ENCODE results near the gene RBM5. TPM values are rescaled to one million over a fixed set of nuclear protein-coding genes. Genes with fewer than 3 reads are reported as not detected.
A peak's percentile ranks its signal among the peaks of the same experiment; 100 is the strongest.

Gene RBM5
- total RNA-seq, 2 donors from 2014 or later, result 66.6 to 69.7 TPM

DNA sequence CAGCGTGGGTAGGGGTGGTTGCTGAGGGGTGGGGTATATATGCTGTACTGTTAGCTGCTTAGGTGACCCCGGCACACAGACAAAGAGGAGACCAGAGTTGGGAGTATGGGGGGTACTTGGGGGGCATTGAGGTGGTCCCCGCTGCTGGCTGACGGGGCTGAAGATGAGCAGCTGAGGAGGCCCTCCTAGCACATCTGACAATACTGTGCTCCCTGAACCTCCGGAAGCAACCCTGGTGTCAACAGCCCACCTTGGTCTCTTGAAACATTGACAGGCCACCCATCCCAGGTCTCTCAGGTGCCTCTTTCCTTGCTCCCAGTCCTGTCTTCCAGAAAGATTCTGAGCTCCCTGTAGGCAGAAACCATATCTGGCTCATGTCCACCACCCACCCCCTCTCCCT, 47.2 kb downstream of the RBM5 start:
- ATAC-seq, result no peak
- intact Hi-C loops (cut with DNase I), result no loop called here
- no peak for DNase-seq

DNA sequence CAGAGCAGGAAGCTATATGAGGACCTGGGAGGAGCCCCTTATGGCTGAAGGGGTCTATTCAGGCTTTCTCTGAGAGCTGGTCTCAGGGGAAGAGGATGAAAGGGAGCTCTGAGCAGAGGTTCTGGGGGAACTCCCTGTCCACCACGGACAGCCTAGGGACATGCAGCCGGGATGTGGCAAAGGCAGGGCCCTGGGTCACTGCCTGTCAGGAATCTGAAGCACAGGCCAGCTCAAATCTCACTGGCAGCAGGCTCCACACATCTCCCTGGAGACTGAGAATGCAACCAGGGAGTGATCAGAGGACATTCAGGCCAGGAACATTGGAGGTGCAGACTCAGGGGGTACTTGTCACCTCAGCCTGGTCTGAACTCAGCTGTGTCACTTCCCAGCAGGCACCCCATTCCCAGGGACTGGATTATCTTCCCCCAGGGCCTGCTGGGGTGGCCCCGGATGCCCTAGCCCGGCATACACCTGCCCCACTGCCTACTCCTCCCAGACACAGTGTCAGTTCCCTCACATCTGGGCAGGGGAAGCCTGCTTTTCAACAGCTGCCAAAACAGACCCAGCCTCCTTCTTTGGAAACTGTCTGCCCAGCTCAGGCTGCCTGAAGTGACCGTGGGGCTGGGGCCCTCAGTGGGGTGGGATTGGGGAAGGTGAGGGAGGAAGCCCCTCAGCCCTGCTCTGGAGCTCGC, 48.1 kb downstream of the RBM5 start:
- ATAC-seq (peak in 1 of 2 donors; percentile 58), DNase-seq (no peak)
- intact Hi-C loops (cut with DNase I), result no loop called here

DNA sequence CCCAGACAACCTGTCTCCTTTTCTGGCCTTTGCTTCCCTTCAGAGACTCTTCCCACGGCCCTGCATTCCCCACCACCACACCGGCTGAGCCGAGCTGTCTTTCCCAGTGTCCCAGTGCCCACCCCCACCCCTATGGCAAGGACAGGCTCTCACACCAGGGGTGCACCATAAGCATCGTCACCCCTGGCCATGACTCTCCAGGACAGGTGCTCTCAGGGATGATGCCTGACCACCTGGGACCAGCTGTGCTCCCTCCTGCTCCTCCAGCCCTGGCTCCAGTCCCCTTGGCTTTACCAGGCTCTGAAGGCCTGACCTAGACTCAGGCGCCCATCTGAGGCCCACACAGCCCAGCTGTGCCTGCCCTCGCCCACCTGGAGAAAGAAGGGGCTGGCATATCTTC, 48.8 kb downstream of the RBM5 start:
- ATAC-seq, result no peak
- no peak for DNase-seq
- intact Hi-C loops (cut with DNase I), result no loop called here

DNA sequence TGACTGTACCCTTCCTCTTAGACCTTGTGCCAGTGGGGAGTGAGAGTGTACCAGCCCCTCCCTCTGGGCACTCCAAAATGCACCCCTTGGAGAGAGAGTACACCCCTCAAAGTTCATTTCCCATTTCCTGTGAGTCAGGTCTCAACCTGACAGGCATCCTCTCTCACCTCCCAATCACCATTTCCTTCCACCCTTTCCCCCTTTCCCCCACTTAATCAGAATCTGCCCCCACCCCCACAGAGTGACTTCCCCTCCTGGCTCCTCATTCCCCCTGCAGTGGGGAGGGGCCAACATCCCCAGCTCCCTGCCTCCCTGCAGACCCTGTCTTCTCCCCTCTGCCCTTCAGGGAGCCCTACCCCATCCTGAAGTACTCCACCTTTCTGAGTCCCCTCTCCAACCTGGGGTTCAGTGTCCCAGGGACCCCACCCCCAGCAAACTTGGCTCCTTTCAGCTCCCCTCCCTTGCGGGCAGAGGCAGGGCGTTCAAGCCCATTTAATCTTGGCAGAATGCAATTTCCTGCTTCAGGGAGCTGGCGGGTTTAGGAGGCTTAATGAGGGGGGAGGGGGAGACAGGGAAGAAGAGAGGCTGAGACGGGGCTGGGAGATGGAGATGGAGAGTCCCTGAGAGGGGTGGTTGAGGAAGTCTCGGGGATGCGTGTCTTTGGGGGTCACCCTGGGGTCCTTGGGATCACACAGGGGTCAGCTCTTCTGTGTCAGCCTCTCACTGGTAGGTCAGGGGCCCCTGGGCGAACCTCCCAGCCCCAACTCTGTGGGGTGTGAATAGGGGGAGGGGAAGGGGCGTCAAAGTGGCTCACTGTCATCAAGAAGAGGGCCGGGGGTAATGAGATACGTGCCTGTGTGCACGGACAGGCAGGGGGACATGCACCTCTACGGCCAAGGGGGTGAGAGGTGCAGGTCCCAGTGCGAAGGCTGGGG, 49.8 kb downstream of the RBM5 start:
- intact Hi-C loops (cut with DNase I), result no loop called here

DNA sequence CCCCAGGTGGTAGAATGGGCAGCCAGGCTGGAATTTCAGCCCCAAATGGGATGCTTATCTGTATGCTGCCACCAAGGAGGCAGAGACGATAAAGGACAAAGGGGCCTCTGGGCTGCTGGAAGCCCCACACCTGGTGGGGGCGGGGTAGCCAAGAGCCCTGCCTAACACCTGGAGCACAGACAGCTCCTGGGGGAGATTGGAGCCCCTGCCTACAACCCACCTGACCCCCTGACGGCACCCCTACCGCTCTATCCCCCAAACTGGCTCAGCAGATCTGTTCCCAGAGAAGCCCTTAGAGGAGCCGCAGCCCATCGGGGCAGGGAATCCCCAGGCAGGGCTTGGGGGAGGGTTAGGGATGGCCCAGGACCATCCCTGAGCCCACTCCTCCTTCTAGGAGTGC, 50.6 kb downstream of the RBM5 start:
- DNase-seq (no peak), ATAC-seq (no peak)
- intact Hi-C loops (cut with DNase I), result no loop called here

More for the DNA sequence above, 49.8 kb downstream of the RBM5 start:
- ATAC-seq (no peak), DNase-seq (no peak)

DNA sequence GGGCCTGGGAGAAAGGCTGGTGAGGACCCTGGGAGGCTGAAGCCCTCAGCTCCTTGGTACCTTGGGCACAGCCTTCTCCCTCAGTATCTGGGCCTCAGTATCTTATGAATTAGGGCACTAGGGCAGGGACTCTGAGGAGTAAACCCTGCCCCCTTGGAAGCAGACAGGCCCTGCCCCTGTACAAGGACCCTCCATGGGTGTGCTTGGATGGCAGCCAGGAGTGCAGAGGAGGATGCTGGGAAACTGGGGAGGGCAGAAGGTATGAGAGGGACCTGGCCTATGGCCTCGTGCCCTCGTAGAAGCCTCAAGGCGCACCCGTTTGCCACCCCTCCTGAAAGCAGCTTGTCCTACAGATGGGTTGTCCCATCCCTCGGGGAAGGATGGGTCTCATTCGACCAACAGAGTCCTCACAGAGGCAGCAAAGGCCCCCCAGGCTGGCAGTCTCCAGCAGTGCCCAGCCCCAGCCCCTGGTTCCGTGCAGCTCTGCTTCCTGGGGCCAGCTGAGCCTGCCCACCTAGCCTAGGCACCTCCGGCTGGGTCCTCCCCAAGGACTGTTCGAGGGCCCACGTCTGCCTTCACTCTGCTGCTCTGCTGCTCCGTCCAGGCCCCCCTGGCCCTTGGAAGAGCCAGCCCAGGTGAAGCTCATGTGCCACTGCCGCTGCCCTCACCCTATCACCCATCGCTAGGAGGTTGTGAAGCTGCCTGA, 51.2 kb downstream of the RBM5 start:
- intact Hi-C loops (cut with DNase I), result no loop called here
- no peak for DNase-seq
- ATAC-seq, result no peak

DNA sequence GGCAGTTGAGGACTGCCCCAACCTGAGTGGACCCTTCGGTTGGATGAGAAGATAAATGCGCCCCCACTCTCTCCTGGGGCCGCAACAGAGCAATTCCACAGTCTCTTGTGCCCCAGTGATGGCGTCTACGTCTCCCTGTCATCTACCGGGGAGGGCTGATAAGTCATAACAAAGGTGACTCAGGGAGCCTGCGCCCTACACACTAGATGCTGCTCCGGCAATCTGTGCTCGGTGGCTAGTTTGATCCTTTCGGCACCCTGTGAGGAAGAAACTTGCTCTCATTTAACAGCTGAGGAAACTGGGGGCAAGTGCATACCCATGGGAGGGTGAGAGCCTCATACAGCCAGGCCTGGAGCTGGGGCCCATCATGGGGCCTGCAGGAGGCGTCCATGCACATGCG, 52.3 kb downstream of the RBM5 start:
- DNase-seq, result no peak
- intact Hi-C loops (cut with DNase I), result no loop called here
- ATAC-seq, result no peak

DNA sequence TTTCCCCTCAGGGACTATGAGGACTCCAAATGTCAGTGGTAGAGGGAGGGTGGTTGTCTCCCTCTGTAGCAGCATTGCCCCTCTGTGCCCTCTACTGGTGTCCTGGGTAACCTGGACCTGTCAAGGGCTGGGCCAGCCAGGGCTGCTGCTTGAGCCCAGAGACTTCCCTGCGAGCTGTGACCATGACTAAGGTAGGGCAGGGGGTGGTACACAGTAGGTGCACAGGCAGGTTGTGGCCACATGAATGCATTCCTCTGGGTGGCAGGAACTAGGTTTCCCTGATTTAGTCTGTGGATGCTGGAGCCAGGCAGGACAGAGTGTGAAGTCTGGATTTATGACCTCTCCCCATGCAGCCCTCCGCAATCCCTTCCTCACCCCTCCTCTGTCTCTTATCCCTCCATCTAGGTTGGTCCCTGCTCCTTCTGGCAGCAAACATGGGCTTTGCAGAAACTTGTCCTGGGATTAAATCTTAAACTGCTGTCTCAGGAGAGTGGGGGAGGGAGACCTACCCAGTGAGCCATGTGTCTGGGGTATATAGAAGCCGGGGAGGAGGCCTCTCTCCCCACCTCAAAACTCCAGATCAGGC, 57.7 kb downstream of the RBM5 start:
- ATAC-seq, result no peak
- DNase-seq, result no peak
- intact Hi-C loops (cut with DNase I), result no loop called here

DNA sequence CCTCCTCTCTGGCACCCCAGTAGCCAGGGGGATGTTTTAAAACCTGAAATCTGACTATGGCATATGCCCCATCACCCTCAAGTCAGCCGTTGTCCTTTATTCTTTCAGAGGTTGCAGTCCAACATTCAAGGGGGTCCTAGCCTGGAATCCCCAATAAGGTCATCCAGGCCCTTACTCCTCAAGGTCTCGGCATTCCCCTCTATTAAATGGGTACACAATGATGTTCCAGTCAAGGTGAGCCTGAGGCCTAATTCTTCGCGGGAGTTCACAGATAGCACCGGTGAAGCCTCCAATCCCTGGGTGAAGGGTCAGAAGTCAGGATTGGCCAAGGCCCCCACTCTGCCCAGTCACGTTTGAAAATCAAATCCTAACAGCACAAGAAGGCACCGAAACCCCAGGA, 58.3 kb downstream of the RBM5 start:
- intact Hi-C loops (cut with DNase I), result no loop called here
- DNase-seq (no peak), ATAC-seq (no peak)

DNA sequence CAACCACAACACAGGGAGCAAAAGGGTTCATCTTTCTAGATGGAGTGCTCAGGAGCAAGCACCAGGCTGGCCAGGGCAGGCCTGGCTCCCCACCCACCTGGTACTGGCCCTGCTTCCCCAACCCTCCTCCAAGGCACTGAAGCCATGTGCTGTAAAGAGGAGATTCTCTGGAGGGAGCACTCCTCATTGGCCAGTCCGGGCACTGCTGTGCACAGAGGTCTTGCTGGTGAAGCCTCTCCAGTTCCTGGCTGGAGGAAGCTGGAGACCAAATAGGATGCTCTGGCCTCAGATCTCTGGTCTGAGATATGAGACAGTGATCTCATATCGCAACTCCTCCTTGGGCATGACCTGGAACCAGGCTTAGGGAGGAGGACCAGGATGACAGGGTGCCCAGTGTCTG, 58.7 kb downstream of the RBM5 start:
- intact Hi-C loops (cut with DNase I), result no loop called here

DNA sequence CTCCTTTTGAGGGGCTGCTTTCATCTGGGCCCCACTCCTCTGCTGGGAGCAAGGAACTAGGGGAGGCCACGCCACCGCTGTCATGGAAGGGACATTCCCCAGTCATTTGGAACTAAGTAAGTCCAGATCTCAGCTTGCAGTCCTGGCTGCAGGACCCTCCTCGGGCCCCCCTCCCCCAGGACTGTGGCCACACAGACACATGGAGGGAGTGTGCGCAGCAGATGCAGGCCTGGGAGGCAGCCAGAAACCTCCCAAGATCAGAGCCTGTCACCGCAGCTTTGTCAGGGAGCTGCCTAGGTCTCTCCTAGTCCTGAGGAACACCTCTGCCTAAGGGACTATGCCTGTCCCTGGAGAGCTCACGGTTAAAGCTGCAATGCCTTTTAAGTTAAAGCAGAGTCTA, 59.1 kb downstream of the RBM5 start:
- intact Hi-C loops (cut with DNase I), result no loop called here
- DNase-seq, result no peak
- no peak for ATAC-seq

More for the DNA sequence above, 58.7 kb downstream of the RBM5 start:
- DNase-seq, result no peak
- no peak for ATAC-seq

DNA sequence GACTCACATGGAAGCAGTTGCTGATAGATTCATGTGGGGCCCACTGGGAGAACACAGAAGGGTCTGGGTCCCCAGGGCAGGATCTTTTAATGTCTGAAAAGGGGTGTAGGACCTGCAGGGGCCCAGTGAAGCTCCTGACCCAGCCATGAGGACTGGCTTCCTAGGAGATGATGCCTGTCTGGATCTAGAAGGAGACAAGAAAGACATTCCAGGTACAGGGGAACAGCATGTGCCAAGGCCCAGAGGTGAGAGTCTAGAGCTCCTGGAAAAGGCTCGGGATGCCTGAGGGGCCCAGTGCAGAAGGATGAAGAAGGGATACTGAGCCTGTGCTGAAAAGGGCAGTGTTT, 61.7 kb downstream of the RBM5 start:
- no peak for ATAC-seq
- intact Hi-C loops (cut with DNase I), result no loop called here
- DNase-seq, result no peak

DNA sequence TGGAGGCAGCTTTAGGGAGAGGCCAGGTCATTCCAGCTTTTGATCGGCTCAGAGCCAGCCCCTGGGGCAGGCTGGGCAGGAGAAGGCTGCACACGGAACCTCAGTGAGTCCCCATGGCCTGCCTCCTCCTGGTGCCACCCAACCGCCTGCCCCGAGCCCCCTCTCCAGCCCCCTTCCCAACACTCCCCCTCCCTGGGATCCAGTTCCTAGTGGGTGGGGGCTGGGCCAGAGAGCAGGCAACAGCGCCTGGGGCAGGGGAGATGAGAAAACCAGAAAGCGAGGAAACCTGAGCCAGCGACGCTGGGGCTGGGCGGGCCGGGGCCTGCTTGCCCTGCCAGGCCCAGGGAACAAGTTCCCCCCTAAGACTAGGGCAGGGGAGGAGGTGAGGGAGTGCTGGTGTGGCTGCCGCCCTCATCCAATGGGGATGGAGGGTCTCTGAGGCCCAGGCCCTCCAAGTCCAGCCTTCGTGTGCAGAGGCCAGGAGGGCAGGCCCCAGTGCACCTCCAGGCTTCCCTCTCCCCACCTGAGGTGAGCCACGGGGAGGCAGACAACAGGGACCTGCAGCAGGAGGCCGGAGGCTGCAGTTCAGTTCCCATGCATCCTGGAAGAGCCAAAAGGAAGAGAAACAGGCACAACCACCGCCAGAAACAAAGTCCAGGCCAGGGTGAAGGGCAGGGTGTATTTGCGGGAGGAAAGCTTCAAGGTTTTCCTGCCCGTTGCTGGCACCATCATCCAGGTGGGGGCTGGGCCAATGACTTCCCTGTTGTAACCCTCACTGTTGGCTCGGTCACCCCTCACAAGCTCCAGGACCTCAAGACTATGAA, 62.4 kb downstream of the RBM5 start:
- intact Hi-C loops (cut with DNase I), result no loop called here
- DNase-seq, result no peak
- no peak for ATAC-seq

DNA sequence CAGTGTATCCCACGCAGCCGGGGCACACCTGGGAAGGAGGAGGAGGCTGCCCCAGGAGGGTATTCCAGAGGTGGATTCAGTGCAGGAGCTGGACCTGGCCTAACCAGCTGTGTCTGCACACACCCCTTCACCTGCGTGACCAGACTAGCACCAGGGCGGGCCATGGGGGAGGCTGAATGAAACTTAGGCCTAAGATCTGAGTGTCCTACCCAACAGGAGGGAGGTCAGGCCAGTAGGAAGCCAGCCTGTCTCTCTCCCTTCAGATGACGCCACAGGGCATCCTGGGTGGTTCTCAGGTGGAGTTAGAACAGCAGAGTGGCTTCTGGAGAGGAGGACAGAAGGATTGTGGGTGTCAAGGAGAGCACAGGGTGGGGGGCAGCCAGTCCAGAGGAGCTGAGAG, 63.0 kb downstream of the RBM5 start:
- DNase-seq, result no peak

DNA sequence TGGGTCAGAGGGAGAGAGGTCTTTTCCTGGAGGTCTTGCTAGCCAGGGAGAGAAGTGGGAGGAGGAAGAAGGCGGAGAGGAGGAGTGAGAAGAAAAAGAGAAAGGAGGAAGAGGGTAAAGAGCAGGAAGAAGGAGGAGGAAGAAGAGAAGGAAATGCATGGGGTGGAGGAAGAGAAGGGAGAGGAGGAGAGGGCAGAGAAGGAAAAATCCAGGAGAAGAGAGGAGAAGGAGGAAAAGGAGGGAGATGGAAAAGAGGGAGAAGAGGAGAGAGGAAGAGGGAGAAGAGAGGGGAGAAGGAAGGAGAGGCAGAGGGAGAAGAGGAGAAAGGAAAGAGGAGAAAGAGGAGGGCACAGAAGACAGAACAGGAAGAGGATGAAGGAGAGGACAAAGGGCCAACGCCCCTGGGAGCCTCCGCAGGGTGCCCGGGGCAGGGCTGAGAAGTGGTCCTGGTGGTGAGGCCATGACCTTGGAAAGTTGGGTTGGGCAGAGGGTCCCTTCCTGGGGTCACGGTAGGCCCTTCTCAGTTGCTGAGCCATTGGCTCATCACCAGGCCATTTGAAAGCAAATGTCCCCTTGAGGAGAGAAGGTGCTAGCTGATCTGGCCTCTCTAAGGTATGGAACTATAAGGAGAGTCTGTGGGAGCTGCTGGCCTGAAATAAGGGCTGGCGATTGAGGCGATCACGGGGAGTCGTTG, 65.2 kb downstream of the RBM5 start:
- intact Hi-C loops (cut with DNase I), result no loop called here
- ATAC-seq, result no peak
- no peak for DNase-seq

More for the DNA sequence above, 63.0 kb downstream of the RBM5 start:
- ATAC-seq, result no peak
- intact Hi-C loops (cut with DNase I), result no loop called here

DNA sequence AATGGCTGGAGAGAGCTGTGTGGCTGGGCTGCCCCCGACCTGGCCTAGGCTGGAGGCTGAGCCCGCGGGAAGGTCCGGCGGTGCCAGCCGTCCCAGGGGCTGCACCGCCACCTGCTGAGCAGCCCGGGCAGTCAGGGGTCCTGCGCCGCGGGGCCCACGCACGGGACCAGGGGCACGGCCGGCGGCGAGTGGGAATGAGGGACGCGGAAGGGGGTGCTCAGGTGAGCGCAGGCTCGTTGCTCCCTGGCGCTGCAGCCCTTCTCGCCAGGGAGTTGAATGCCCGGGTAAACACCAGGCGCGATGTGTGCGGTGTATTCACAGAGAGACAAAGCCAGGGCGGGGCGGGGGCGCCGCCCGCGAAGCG, 65.7 kb downstream of the RBM5 start:
- ATAC-seq (peak; percentile 25 to 40), DNase-seq (no peak)
- intact Hi-C loops (cut with DNase I), result no loop called here

DNA sequence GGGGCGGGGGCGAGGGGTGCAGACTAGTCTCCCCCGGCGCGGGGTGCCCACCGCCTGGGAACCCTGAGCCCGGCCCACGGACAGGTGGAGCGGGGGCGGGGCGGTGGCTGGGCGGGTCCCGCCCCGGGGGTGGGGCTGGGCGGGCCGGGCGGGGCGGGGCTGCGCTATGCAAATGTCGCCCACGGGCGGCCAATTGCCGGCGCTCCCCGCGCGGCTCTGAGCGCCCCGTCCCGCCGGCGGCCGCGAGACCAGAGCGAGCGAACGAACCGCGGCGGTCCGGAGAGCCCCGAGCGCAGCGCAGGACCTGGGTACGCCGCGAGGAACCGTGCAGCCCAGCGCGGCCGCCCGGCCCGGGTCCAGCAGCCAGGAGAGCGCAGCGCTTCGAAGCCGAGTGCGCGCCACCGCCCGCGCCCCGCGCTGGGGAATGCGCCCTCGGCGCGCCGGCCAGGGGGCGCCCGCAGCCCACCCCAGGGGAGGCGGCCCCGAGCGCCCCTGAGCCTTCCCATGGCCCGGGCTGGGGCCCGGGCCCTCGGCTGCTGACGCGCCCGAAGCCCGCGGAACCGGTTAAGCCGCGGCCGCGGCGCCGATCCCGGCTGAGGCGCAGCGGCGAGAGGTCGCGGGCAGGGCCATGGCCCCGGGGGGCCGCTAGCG, 66.2 kb downstream of the RBM5 start, which contains the start of gene SEMA3F:
TSS of gene SEMA3F (plus strand) at position 485 of the 651 bp plus-strand sequence. CDS start 4,299 bp downstream, outside the sequence.
- DNase-seq, result peak; percentile 77
- intact Hi-C loops (cut with DNase I), result no loop called here
- peak; percentile 89 to 91 for ATAC-seq

DNA sequence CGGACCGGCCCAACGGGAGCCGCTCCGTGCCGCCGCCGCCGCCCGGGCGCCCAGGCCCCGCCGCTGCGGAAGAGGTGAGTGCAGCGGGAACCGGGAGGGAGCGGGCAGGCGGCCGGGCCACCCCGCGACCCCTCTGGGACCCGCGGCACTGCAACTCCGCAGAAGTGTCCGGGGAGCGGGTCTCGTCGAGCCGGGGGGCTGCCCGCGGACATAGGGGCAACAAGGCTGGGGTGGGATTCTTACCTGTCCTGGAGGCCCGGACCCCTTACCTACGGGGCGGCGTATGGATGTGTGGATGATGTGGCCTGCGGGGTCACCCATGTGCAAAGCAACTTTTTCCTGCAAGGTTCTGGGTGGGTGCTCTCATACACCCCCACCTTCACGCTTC, 66.8 kb downstream of the RBM5 start:
- no peak for DNase-seq
- ATAC-seq, result no peak
- intact Hi-C loops (cut with DNase I), result no loop called here

Data from left cardiac atrium (tissue), 4 donors.